ENCODE measurements around the gene CELA2A.
"Not testable (repeated sequence)": the region's sequence is repeated elsewhere in the genome, so short reads cannot be mapped to it uniquely, and the experiment has no call there.

GRCh38 chr1:15466955-15467625, 10.6 kb downstream of the CELA2A start:
- not testable (repeated sequence) for TF ChIP-seq CTCF (conservative IDR thresholded peaks at IDR 0.05; ENCODE audit: low read length); EZH2phosphoT487 (IDR thresholded peaks at IDR 0.05; ENCODE audit: borderline replicate concordance, low read depth, low read length)
